Right lobe of liver (tissue), 6 donors: ENCODE results near the gene COL4A4. TPM values are rescaled to one million over a fixed set of nuclear protein-coding genes. Genes with fewer than 3 reads are reported as not detected.

Experiments
- ATAC-seq, 4 donors: fragments of 200-7000 bp; cut with Tn5 transposase; one replicate each; pipeline ENCODE4 v1.9.1; 2020; ENCODE audit warnings: mild to moderate bottlenecking in 4 of 4, moderate library complexity in 4 of 4
- DNase-seq, 3 donors: peaks; one replicate each; pipeline ENCODE4 v3.0.0-alpha.2; 2020
- H3K27ac ChIP-seq, 3 donors: fragments of 200-600 bp; one replicate each; pipeline ENCODE4 v1.8.0; 2022
- H3K27me3 ChIP-seq, 2 donors: fragments of 200-600 bp; one replicate each; pipeline ENCODE4 v1.8.0; 2022
- H3K36me3 ChIP-seq, 4 donors: fragments of 200-600 bp; sonication (generic) in 1 of 4; one replicate each; pipeline versions ENCODE4 v1.5.1 to v1.8.0; 2017 to 2022; ENCODE audit warnings: control low read depth in 1 of 4
- H3K4me1 ChIP-seq, 4 donors: fragments of 200-600 bp; sonication (generic) in 1 of 4; one replicate each; pipeline versions ENCODE4 v1.5.1 to v1.8.0; 2017 to 2022; ENCODE audit warnings: control low read depth in 1 of 4
- H3K4me3 ChIP-seq, 3 donors: fragments of 200-600 bp; one replicate each; pipeline ENCODE4 v1.8.0; 2022
- H3K9me3 ChIP-seq, 4 donors: fragments of 200-600 bp; sonication (generic) in 1 of 4; one replicate each; pipeline versions ENCODE4 v1.5.1 to v1.8.0; 2017 to 2022; ENCODE audit warnings: control low read depth in 1 of 4
- CTCF ChIP-seq, 4 donors: fragments of 200-600 bp in 3 of 4; fragments of 450-650 bp in 1 of 4; IDR thresholded peaks; one replicate each; pipeline versions ENCODE4 v1.5.1 to v1.8.0; 2016 to 2022; ENCODE audit warnings: antibody characterized with exemption in 4 of 4, mild to moderate bottlenecking in 2 of 4
- POLR2A ChIP-seq: fragments of 450-650 bp; IDR thresholded peaks from one replicate; pipeline ENCODE4 v1.6.1; 2017; ENCODE audit warnings: antibody characterized with exemption, mild to moderate bottlenecking
- WGBS: methylation state at CpG from one replicate; pipeline ENCODE4 v1.1.6; 2018; ENCODE audit warnings: low coverage, low lambda C conversion rate; ENCODE audit not compliant: insufficient coverage; ENCODE audit errors: missing lambda C conversion rate; 5-methylcytosine and 5-hydroxymethylcytosine counted together
- intact Hi-C, 2 donors: fragments of 100-400 bp; cut with DNase I; formaldehyde crosslinking; loops; one replicate each; pipeline versions ENCODE4 v1.11.2 to v1.14.1; 2022
- total RNA-seq, 6 experiments: library from RNA; depleted of rRNA in 2 of 6; stranded (reverse); fragments of >200 nt in 2 of 6; fragmentation: NEBNext Ultra II Directional in 3 of 6; extraction: Animal tissue kit (Norgen Biotek cat#: 25700) in 3 of 6; gene quantifications; one replicate each; pipeline versions ENCODE4 v1.1.0 to v1.2.4, GENCODE V29; 2016 to 2023
- donor health status: DM: no; HTN: yes; CAD: no.
- donor health status: DM: no; HTN: no; CAD: no.
- donor health status: DM: no; HTN: no; CAD: no.
- donor health status: DM: no; HTN: yes; CAD: no.
- donor health status: DM: no; HTN: yes; CAD: no.

The COL4A4 gene
- total RNA-seq, 6 experiments from 2014 or later = 0.86 to 2.4 (median 1.8) TPM

- H3K36me3 ChIP-seq = no peaks in the 10 kb centered on the region
- ATAC-seq (no peak), DNase-seq (no peak)
- H3K4me3 ChIP-seq = no peak overlapping the region
- no peak overlapping the region for H3K27ac ChIP-seq
- WGBS = 70% methylated on average over 3 of the region's 3 CpGs
- H3K27me3 ChIP-seq = no peaks in the 10 kb centered on the region
- H3K4me1 ChIP-seq = no peaks in the 10 kb centered on the region
- H3K9me3 ChIP-seq = no peaks in the 10 kb centered on the region
- no peak for TF ChIP-seq POLR2A
- TF ChIP-seq CTCF (IDR thresholded peaks at IDR 0.05) = no peak
- intact Hi-C loops = loop anchor here in 1 of 2 donors (10.0 kb wide), 1 partner anchor 75 kb away; no protein-coding TSS in a partner anchor
Observed at GRCh38 chr2:227029426-227030105, 134.4 kb downstream of the COL4A4 start.

- WGBS = 65% methylated on average over 2 of the region's 2 CpGs
- H3K4me3 ChIP-seq = no peak overlapping the region
- H3K9me3 ChIP-seq = no peaks in the 10 kb centered on the region
- H3K27ac ChIP-seq = no peak overlapping the region
- ATAC-seq = no peak
- intact Hi-C loops = no loop called here
- no peaks in the 10 kb centered on the region for H3K36me3 ChIP-seq
- H3K27me3 ChIP-seq = no peaks in the 10 kb centered on the region
- H3K4me1 ChIP-seq = no peaks in the 10 kb centered on the region
- no peak for TF ChIP-seq CTCF (IDR thresholded peaks at IDR 0.05)
- no peak for TF ChIP-seq POLR2A
- no peak for DNase-seq
Observed at GRCh38 chr2:227025510-227025909, 138.5 kb downstream of the COL4A4 start.

GRCh38 chr2:227022608-227023007 lies 141.4 kb downstream of the COL4A4 start:
- WGBS = 28% methylated on average over 3 of the region's 3 CpGs
- H3K27me3 ChIP-seq = no peaks in the 10 kb centered on the region
- DNase-seq (no peak), ATAC-seq (no peak)
- H3K27ac ChIP-seq = no peak overlapping the region
- H3K4me3 ChIP-seq = no peak overlapping the region
- H3K9me3 ChIP-seq = no peaks in the 10 kb centered on the region
- no peaks in the 10 kb centered on the region for H3K36me3 ChIP-seq
- no peak for TF ChIP-seq CTCF (IDR thresholded peaks at IDR 0.05)
- TF ChIP-seq POLR2A = no peak
- no peaks in the 10 kb centered on the region for H3K4me1 ChIP-seq
- intact Hi-C loops = no loop called here

- Histone ChIP-seq H3K4me1 (no peaks in the 10 kb centered on the region), H3K36me3 (no peaks in the 10 kb centered on the region), H3K9me3 (no peaks in the 10 kb centered on the region), H3K4me3 (no peak overlapping the region), H3K27ac (no peak overlapping the region), H3K27me3 (no peaks in the 10 kb centered on the region)
- TF ChIP-seq POLR2A = no peak
- TF ChIP-seq CTCF (IDR thresholded peaks at IDR 0.05) = no peak
- ATAC-seq (no peak), DNase-seq (no peak)
- intact Hi-C loops = no loop called here
- 67% methylated on average over 2 of the region's 2 CpGs for WGBS
Observed at GRCh38 chr2:227020416-227020815, 143.6 kb downstream of the COL4A4 start.
